ENCODE data around the gene AFF1.

AFF1 gene

GRCh38 chr4:86934771-86935565 is at the start of gene AFF1:
AFF1 (plus strand) TSS chr4:86935011; CDS start chr4:86948534, 13,523 bp downstream.
- DNase-seq: peak; percentile 67

GRCh38 chr4:86890790-86891189 is 44.0 kb upstream of the AFF1 start:
- no peak for DNase-seq

GRCh38 chr4:86891762-86892635 is 42.8 kb upstream of the AFF1 start, which contains the start of gene C4orf36:
C4orf36 (minus strand) TSS chr4:86892422; CDS start chr4:86891520, 902 bp downstream.
- peak; percentile 38 for DNase-seq

- no peak for DNase-seq
Observed at GRCh38 chr4:86892636-86892960, 42.2 kb upstream of the AFF1 start.

- DNase-seq: no peak
Observed at GRCh38 chr4:86893136-86893535, 41.7 kb upstream of the AFF1 start.

- no peak for DNase-seq
Observed at GRCh38 chr4:86894455-86894854, 40.4 kb upstream of the AFF1 start.

- DNase-seq: no peak
Observed at GRCh38 chr4:86895692-86896488, 38.9 kb upstream of the AFF1 start.

GRCh38 chr4:86896596-86896995 is 38.2 kb upstream of the AFF1 start:
- DNase-seq: no peak

GRCh38 chr4:86898562-86898961 is 36.2 kb upstream of the AFF1 start:
- no peak for DNase-seq

GRCh38 chr4:86901864-86902263 is 32.9 kb upstream of the AFF1 start:
- no peak for DNase-seq

GRCh38 chr4:86908251-86908657 is 26.6 kb upstream of the AFF1 start:
- DNase-seq: no peak

GRCh38 chr4:86909546-86910295 is 25.1 kb upstream of the AFF1 start:
- no peak for DNase-seq

- DNase-seq: no peak
Observed at GRCh38 chr4:86910369-86910768, 24.4 kb upstream of the AFF1 start.

- no peak for DNase-seq
Observed at GRCh38 chr4:86910820-86911684, 23.8 kb upstream of the AFF1 start.

- no peak for DNase-seq
Observed at GRCh38 chr4:86916392-86916791, 18.4 kb upstream of the AFF1 start.

GRCh38 chr4:86917212-86918039 is 17.4 kb upstream of the AFF1 start:
- DNase-seq: no peak

GRCh38 chr4:86918539-86919072 is 16.2 kb upstream of the AFF1 start:
- no peak for DNase-seq

GRCh38 chr4:86919561-86920223 is 15.1 kb upstream of the AFF1 start:
- DNase-seq: no peak

GRCh38 chr4:86921608-86922252 is 13.1 kb upstream of the AFF1 start:
- DNase-seq: no peak
